AG04449 (cell line): Measurements from ENCODE around the gene INAVA.

Experiments used
- CTCF ChIA-PET: fragments of 350-600 bp; formaldehyde crosslinking; extraction: SDS; loops from one replicate; lab custom pipeline; 2021; ENCODE audit warnings: antibody characterized with exemption; lab: Yijun Ruan, JAX
- POLR2A ChIA-PET: fragments of 400-600, 350-600 bp; formaldehyde crosslinking; extraction: SDS; loops from one replicate; lab custom pipeline; 2020; ENCODE audit warnings: antibody characterized with exemption, inconsistent platforms; lab: Yijun Ruan, JAX
- DNase-seq: peaks from one replicate; pipeline ENCODE4 v3.0.0-alpha.2; 2010; ENCODE audit warnings: low read depth, low spot score
- H3K4me3 ChIP-seq: 2 replicates; pipeline ENCODE4 v1.5.1; 2011; ENCODE audit warnings: low read depth, mild to moderate bottlenecking, control low read depth, low read length
- TF ChIP-seq, protein P1 (sequence below): IDR thresholded peaks from one replicate; pipeline ENCODE4 v1.5.1; 2011; ENCODE audit warnings: mild to moderate bottlenecking, moderate library complexity, low read length, control low read depth, inconsistent platforms; ENCODE audit not compliant: insufficient read depth; ENCODE audit errors: missing control alignments

Gene INAVA

GRCh38 chr1:200880212-200880611 is 14.5 kb upstream of the INAVA start:
- TF ChIP-seq, protein P1, sequence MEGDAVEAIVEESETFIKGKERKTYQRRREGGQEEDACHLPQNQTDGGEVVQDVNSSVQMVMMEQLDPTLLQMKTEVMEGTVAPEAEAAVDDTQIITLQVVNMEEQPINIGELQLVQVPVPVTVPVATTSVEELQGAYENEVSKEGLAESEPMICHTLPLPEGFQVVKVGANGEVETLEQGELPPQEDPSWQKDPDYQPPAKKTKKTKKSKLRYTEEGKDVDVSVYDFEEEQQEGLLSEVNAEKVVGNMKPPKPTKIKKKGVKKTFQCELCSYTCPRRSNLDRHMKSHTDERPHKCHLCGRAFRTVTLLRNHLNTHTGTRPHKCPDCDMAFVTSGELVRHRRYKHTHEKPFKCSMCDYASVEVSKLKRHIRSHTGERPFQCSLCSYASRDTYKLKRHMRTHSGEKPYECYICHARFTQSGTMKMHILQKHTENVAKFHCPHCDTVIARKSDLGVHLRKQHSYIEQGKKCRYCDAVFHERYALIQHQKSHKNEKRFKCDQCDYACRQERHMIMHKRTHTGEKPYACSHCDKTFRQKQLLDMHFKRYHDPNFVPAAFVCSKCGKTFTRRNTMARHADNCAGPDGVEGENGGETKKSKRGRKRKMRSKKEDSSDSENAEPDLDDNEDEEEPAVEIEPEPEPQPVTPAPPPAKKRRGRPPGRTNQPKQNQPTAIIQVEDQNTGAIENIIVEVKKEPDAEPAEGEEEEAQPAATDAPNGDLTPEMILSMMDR, result no peak
- DNase-seq, result no peak
- CTCF ChIA-PET, result interaction anchor here (1.0 to 2.9 kb wide), 2 partner anchors 11 kb away, joined by 5 to 10 read pairs; no protein-coding TSS in a partner anchor
- no peak overlapping the region for H3K4me3 ChIP-seq
- POLR2A ChIA-PET, result no interaction called here

DNA sequence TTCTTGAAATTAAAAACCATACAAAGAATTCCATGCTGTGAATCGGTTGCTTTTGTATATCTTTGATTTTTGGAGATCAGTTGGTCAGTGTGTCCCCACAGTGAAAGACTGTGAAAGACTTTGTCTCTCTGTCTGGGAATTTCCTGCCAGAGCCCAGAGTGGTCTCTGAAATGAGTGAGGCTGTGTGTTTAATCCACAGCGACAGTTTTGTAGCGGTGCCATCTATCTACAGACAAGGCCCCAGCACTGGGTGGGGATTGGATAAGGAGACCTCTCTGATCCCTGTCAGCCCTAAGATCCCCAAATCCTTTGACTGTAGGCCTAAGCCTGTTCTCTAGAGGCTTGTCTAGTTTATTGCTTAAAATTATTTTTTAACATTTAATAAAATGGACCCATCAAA is 11.6 kb upstream of the INAVA start:
- TF ChIP-seq, protein P1, result no peak
- DNase-seq, result no peak
- POLR2A ChIA-PET, result no interaction called here
- H3K4me3 ChIP-seq, result no peak overlapping the region
- CTCF ChIA-PET, result interaction anchor here (0.7 kb wide), 1 partner anchor 134 kb away, joined by 3 read pairs; no protein-coding TSS in a partner anchor

DNA sequence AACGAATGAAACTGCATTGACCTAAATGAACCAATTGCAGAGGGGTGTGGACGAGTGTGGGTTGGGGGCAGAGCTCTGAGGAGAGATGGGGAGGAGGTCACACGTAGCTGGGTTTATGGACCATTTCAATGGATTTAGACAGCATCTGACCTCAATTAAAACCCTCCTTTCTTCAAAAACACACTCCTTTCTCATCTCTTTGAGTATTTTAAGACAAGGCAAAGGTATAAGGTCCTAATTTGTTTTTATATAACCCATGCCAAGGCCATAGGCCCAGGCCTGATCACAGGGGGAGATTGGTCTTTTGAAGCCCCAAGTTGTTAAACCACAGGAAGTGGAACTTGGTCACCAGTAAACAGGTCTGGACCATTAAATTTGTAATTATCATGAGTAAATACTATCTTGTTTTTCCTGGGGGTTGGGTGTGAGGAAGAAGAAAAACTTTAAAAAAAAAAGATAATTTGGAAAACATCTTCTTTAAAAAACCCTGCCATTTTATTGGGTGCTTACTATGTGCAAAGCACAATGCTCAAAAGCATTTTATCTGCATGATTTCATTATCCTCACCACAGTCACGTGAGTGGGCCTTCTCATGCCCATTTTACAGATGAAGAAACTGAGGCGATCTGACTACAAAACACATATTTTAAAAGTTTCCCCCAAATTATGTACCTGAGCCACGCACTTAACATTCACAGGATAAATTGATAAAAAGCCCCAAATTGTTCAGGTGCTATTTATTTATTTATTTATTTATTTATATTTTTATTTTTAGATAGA is 8.9 kb upstream of the INAVA start:
- H3K4me3 ChIP-seq, result no peak overlapping the region
- CTCF ChIA-PET, result no interaction called here
- no peak for DNase-seq
- TF ChIP-seq, protein P1, result no peak
- POLR2A ChIA-PET, result no interaction called here

DNA sequence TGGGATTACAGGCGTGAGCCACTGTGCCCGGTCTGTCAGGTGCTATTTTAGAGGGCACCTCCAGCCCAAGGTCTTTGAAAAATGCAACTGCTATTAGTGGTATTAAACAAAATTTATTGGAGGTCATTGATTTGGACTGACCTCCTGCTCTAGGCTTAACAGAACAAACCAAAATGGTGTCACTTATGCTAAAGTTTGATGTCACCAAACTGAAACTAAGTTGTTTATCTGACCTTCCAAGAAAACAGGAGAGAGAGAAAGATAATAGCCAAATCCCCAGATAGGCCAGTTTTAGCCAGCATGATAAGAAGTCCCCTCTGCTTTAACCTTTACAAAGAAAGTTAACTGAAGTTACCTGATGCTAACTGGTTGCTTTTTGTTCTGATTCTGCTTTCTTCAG is 8.1 kb upstream of the INAVA start:
- no peak overlapping the region for H3K4me3 ChIP-seq
- TF ChIP-seq, protein P1, result no peak
- POLR2A ChIA-PET, result interaction anchor here (0.6 kb wide), 1 partner anchor 150 kb away, joined by 3 read pairs; no protein-coding TSS in a partner anchor
- CTCF ChIA-PET, result no interaction called here
- DNase-seq, result no peak

DNA sequence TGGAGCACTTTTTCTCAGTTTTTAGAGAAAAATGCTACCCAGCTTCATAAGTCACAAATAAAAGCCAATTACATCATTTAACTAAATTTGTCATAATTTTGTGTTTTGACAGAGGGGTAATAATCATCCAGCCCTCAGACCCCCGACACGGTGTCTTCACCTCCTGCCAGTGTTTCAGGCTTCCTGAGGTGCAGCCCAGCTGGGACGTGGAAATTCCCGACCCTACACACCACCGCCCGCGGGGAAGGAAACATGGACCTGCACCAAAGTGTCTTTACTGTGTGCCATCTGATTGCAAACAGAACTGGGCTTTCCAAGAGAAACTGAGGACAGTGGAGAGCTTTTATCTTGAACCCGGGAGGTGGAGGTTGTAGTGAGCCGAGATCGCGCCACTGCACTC is 7.7 kb upstream of the INAVA start:
- ChIA-PET POLR2A (interaction anchor here (0.6 kb wide), 1 partner anchor 150 kb away, joined by 3 read pairs; no protein-coding TSS in a partner anchor), CTCF (no interaction called here)
- H3K4me3 ChIP-seq, result no peak overlapping the region
- DNase-seq, result no peak
- TF ChIP-seq, protein P1, result no peak

- CTCF ChIA-PET, result interaction anchor here (1.0 to 1.3 kb wide), 3 partner anchors 9 to 155 kb away, joined by 3 read pairs; no protein-coding TSS in a partner anchor
- POLR2A ChIA-PET, result no interaction called here
- TF ChIP-seq, protein P1, result no peak
- DNase-seq, result no peak
- no peak overlapping the region for H3K4me3 ChIP-seq
Observed at GRCh38 chr1:200887772-200888348, 6.8 kb upstream of the INAVA start.
